Upper lobe of left lung (tissue), 4 donors: Measurements from ENCODE around the gene TMCC1.

ENCODE experiments used
- POLR2AphosphoS5 ChIP-seq, 2 donors: sonication (generic); formaldehyde crosslinking; IDR thresholded peaks; one replicate each; pipeline ENCODE4 v1.5.1; 2017; ENCODE audit warnings: antibody characterized with exemption in 2 of 2
- TF ChIP-seq, protein P1 (sequence below), 6 experiments: fragments of 450-650 bp in 4 of 6; fragments of 200-600 bp in 2 of 6; sonication (generic) in 2 of 6; IDR thresholded peaks; one replicate each; pipeline ENCODE4 v1.5.1; 2016 to 2019; ENCODE audit warnings: antibody characterized with exemption in 6 of 6

DNA sequence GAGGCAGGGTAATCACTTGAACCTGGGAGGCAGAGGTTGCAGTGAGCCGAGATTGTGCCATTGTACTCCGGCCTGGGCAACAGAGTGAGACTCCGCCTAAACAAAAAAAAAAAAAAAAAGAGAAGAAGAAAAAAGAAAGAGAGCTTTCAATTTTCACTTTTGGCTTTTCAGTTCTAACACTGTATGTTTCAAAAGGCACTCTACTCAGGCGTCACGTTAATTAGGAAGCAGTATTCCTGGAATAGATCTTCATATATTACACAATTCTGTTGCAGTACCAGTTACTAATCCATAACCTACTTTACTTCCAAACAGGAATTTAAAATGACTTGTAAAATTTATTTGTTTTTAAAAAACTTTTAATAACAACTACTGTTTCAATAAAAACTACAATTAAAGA lies 155.3 kb downstream of the TMCC1 start:
- TF ChIP-seq, protein P1, sequence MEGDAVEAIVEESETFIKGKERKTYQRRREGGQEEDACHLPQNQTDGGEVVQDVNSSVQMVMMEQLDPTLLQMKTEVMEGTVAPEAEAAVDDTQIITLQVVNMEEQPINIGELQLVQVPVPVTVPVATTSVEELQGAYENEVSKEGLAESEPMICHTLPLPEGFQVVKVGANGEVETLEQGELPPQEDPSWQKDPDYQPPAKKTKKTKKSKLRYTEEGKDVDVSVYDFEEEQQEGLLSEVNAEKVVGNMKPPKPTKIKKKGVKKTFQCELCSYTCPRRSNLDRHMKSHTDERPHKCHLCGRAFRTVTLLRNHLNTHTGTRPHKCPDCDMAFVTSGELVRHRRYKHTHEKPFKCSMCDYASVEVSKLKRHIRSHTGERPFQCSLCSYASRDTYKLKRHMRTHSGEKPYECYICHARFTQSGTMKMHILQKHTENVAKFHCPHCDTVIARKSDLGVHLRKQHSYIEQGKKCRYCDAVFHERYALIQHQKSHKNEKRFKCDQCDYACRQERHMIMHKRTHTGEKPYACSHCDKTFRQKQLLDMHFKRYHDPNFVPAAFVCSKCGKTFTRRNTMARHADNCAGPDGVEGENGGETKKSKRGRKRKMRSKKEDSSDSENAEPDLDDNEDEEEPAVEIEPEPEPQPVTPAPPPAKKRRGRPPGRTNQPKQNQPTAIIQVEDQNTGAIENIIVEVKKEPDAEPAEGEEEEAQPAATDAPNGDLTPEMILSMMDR (IDR thresholded peaks at IDR 0.05) = no peak
- TF ChIP-seq POLR2AphosphoS5 (IDR thresholded peaks at IDR 0.05) = no peak
